ENCODE measurements around the gene ZNF385C.

ZNF385C gene

GRCh38 chr17:42113293-42114069 lies 15.2 kb upstream of the ZNF385C start:
- Histone ChIP-seq H3K27me3 (ENCODE audit: insufficient read depth, poor library complexity, severe bottlenecking) (no peaks in the 10 kb centered on the region), H3K27ac (replicated peaks) (peak overlapping the region; percentile 55), H3K4me3 (replicated peaks; ENCODE audit: insufficient read depth, low read length) (no peak overlapping the region)
- DNase-seq (ENCODE audit: low read depth in 1 of 2, low spot score in 1 of 2), result no peak
- no peak for TF ChIP-seq POLR2AphosphoS5 (IDR thresholded peaks at IDR 0.05; ENCODE audit: low read depth)
- no peak for TF ChIP-seq GABPA (IDR thresholded peaks at IDR 0.05; ENCODE audit: low read depth)
- TF ChIP-seq SPI1 (IDR thresholded peaks at IDR 0.05; ENCODE audit: borderline replicate concordance, low read depth), result no peak
- TF ChIP-seq, protein P1, sequence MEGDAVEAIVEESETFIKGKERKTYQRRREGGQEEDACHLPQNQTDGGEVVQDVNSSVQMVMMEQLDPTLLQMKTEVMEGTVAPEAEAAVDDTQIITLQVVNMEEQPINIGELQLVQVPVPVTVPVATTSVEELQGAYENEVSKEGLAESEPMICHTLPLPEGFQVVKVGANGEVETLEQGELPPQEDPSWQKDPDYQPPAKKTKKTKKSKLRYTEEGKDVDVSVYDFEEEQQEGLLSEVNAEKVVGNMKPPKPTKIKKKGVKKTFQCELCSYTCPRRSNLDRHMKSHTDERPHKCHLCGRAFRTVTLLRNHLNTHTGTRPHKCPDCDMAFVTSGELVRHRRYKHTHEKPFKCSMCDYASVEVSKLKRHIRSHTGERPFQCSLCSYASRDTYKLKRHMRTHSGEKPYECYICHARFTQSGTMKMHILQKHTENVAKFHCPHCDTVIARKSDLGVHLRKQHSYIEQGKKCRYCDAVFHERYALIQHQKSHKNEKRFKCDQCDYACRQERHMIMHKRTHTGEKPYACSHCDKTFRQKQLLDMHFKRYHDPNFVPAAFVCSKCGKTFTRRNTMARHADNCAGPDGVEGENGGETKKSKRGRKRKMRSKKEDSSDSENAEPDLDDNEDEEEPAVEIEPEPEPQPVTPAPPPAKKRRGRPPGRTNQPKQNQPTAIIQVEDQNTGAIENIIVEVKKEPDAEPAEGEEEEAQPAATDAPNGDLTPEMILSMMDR (IDR thresholded peaks at IDR 0.05; ENCODE audit: insufficient read depth, low read length), result no peak

DNA sequence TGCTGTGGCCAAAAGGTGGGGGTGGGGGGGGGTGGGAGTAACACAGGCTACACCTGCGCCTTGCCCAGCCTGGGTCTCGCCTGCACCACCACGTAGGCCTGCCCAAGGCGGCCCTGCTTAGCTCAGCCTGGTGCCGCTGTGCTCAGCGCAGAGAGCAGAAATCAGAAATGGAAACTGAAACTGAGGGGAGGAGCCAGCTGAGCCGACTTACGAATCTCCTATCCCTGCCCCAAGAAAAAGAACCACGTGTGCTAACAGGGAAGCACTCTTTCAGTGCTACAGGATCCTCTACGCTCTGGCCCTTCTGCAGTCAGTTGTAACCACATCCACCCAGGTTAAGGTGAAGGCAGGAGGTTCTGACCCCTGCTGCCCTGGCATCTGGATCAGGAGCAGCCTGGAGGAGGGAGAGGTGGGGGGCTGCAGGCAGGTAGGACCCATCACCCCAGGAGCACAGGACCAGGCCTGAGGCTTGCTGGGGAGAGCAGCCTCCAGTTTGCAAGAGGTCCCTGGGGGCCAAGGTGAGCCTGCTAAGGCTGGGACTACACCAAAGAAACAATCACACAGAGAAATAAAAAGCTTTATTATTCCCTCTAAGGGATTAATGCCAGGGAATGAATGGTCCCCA lies 14.4 kb upstream of the ZNF385C start, which contains the start of gene DHX58:
Gene DHX58 (minus strand): TSS at position 163 of the 625 bp plus-strand sequence. CDS start 822 bp downstream, outside the sequence.
- peak; percentile 86 for TF ChIP-seq POLR2AphosphoS5 (IDR thresholded peaks at IDR 0.05; ENCODE audit: low read depth)
- no peak for TF ChIP-seq SPI1 (IDR thresholded peaks at IDR 0.05; ENCODE audit: borderline replicate concordance, low read depth)
- TF ChIP-seq, protein P2, sequence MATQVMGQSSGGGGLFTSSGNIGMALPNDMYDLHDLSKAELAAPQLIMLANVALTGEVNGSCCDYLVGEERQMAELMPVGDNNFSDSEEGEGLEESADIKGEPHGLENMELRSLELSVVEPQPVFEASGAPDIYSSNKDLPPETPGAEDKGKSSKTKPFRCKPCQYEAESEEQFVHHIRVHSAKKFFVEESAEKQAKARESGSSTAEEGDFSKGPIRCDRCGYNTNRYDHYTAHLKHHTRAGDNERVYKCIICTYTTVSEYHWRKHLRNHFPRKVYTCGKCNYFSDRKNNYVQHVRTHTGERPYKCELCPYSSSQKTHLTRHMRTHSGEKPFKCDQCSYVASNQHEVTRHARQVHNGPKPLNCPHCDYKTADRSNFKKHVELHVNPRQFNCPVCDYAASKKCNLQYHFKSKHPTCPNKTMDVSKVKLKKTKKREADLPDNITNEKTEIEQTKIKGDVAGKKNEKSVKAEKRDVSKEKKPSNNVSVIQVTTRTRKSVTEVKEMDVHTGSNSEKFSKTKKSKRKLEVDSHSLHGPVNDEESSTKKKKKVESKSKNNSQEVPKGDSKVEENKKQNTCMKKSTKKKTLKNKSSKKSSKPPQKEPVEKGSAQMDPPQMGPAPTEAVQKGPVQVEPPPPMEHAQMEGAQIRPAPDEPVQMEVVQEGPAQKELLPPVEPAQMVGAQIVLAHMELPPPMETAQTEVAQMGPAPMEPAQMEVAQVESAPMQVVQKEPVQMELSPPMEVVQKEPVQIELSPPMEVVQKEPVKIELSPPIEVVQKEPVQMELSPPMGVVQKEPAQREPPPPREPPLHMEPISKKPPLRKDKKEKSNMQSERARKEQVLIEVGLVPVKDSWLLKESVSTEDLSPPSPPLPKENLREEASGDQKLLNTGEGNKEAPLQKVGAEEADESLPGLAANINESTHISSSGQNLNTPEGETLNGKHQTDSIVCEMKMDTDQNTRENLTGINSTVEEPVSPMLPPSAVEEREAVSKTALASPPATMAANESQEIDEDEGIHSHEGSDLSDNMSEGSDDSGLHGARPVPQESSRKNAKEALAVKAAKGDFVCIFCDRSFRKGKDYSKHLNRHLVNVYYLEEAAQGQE (IDR thresholded peaks at IDR 0.05; ENCODE audit: insufficient replicate concordance, low read depth), result peak; percentile 30
- TF ChIP-seq, protein P1 (IDR thresholded peaks at IDR 0.05; ENCODE audit: insufficient read depth, low read length), result no peak
- TF ChIP-seq GABPA (IDR thresholded peaks at IDR 0.05; ENCODE audit: low read depth), result no peak
- Histone ChIP-seq H3K27ac (replicated peaks) (peak within 1 kb of the TSS; percentile 55), H3K27me3 (ENCODE audit: insufficient read depth, poor library complexity, severe bottlenecking) (no peaks in the 10 kb centered on the region), H3K4me3 (replicated peaks; ENCODE audit: insufficient read depth, low read length) (peak within 1 kb of the TSS; percentile 28)
- peak; percentile 77 to 87 for DNase-seq (ENCODE audit: low read depth in 1 of 2, low spot score in 1 of 2)

DNA sequence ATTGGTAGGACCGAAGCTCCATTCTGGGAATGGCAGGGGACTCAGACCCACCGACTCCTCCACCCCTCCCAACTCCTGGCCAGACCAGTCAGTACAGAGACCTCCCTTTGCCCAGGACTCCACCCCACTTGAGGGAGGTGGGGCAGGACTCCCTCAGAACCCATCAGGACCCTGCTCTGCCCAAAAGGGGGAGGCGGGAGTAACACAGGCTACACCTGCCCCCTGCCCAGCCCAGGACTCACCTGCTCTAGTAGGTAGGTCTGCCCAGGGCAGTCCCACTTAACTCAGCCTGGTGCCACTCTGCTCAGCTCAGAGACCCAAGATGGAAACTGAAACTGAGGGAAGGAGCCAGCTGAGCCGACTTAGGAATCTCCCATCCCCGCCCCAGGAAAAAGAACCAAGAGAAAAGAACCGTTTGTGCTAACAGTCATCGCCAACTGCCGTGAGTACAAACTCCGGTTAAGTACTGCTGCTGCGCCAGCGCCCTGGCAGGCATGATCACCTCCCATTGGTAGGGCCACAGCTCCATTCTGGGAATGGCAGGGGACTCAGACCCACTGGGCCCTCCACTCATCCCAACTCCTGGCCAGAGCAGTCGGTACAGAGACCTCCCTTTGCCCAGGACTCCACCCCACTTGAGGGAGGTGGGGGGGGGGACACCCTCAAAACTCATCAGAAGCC lies 13.7 kb upstream of the ZNF385C start:
- Histone ChIP-seq H3K4me3 (replicated peaks; ENCODE audit: insufficient read depth, low read length) (peak overlapping the region; percentile 28), H3K27ac (replicated peaks) (peak overlapping the region; percentile 55), H3K27me3 (ENCODE audit: insufficient read depth, poor library complexity, severe bottlenecking) (no peaks in the 10 kb centered on the region)
- DNase-seq (ENCODE audit: low read depth in 1 of 2, low spot score in 1 of 2), result no peak
- TF ChIP-seq POLR2AphosphoS5 (IDR thresholded peaks at IDR 0.05; ENCODE audit: low read depth) (no peak), SPI1 (IDR thresholded peaks at IDR 0.05; ENCODE audit: borderline replicate concordance, low read depth) (no peak), GABPA (IDR thresholded peaks at IDR 0.05; ENCODE audit: low read depth) (no peak)
- TF ChIP-seq, protein P2 (IDR thresholded peaks at IDR 0.05; ENCODE audit: insufficient replicate concordance, low read depth), result no peak
- TF ChIP-seq, protein P1 (IDR thresholded peaks at IDR 0.05; ENCODE audit: insufficient read depth, low read length), result no peak
